GM19240 (cell line): ENCODE data around the gene SYN1.

Experiments used
- DNase-seq: peaks from one replicate; pipeline ENCODE4 v3.0.0; 2011; ENCODE audit warnings: low spot score; ENCODE audit not compliant: insufficient read length

Gene SYN1

GRCh38 chrX:47597222-47597621, 22.4 kb downstream of the SYN1 start:
- no peak for DNase-seq

DNA sequence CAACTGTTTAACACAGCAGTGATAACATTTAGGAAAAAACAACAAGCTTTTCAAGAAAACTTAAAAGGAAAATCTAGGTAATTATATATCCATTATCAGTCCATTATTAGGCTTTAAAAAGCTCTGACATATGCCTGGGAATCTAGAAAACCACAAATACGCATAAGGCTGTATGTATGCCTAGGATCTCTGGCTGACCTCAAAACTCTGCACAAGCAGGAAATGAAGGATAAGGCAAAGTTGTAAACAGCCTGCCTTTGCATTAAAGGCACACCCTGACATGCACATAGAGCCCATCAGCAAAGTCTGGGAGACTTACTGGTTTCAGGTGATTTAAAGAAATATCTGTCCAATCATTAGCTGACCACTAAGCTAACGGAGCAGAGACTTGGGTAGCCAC, 23.4 kb downstream of the SYN1 start:
- no peak for DNase-seq

DNA sequence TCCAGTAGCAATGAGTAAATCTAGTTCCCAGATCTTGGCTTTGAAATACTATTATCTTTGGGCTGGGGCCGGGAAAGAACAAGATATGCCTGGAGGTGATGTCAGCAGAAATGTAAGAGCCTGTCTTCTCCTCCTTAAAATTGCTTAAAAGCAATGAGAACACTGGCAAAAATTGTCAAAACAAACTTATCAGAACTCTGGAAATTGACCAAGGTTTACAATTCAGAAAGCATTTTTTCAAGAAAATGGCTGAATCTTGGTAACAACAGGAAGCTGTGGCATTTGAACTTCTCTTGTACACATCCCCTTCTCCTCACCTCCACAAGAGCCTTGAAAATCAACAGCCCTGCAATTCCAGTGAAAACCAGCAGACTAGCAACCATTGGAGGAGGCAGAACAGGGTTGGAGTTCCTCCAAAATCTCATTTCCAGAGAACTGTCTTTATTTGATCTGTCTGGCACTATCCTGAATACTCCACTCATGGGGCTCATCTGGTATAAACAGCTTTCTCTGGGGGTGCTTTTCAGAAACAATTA, 23.9 kb downstream of the SYN1 start:
- DNase-seq, result no peak

DNA sequence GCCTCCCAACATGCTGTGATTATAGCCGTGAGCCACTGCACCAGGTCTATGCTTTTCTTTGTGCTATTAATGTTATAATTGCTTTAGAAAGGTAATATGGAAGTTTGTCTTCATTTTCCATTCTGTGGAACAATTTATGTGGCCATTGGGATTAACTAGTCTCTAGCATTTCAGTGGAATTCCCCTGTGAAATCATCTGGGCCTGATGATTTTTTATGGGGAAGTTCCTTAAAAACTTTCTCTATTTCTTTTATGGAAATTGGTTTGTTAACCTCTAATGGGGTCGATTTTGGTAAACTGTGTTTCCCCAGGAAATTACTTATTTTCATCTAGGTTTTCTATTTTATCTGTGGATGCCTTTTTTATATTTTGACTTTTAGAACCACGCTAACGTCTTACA, 26.1 kb downstream of the SYN1 start:
- no peak for DNase-seq

DNA sequence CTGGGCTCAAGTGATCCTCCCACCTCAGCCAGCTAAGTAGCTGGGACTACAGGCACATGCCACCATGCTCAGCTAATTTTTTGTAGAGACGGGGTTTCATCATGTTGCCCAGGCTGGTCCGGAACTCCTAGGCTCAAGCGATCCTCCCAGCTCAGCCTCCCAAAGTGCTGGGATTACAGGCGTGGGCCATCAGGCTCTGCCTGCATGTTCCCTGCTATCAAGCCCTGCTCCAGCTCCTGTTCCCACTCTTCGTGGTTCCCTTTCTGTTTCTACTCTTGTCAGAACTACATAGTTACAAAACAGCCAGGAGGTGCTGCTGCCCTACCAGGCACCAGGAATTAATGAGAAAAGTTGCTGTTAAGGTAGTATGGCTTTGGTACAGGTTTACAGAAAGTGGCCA, 28.7 kb downstream of the SYN1 start:
- DNase-seq, result no peak

DNA sequence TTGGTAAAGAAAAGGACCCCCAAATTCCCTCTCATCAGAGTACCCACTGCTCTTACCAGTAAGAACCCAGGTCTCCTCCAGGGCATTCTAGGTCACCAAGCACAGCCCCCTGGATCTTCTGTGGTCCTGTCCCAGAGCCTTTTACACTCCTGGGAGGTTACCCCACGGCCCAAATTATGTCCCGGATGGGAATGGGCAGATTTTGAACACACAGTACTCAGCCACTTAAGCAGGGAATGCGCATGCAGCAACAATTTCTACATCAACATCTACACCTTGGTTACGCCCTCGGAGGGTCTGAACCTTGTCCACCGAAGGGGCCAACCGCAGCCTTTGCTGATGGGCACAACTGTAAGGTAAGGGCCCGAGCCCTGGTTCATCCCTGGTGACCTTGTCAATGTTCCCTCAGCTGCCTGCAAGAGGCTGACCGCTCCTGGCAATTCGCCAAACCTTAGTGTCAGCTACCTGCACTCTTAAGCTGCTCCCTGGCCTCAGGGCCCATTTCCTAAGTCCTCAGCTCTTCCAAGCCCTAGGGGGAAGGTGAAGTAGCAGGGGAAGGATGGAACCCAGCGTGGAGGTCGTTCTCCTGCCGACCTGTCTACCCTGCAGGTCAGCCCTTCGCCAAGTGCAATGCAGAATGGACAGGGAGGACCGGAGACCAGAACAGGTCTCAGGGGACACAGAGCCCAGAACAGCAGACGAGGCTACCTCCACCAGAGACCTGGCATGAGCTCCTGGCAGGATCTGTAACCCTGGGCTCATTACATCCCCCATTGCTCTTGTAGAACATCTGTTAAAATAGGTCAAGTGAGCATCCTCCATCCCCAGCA, 31.5 kb downstream of the SYN1 start:
- no peak for DNase-seq

DNA sequence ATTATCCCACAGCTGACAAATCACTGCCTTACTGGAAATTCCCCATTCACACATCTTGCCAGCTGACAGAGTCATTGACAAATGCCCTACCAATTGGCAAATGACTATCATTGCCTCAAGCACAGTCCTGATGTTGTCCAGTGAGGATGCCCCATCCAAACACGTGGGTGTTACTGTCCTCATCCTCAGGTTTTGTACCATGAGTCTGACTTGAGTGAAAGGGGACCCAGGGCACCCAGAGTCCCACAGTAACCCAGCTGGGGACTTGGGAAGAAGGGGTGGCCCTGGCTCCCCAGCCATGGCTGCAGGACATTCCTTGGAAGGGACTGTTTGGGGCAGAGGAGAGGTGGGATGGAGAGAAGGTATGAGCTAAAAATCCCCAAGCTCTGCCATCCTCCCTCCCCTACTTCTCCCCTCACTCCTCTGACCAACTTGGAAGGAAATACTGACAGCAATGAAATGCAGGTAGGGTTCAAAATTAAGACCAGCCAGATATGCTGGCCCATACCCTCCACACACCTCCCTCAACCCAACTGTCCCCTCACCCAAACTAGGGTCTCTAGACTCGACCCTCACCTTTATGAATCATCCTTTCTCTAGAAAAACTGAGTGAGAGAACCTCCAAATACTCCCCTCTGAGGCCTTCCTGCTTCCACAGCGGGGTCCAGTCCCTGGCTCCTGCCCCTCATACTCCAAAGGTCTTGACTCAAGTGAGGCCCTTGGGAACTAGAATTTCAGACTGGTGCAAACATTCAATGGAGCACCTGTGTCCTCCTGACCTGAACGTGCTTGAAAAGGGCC, 32.4 kb downstream of the SYN1 start:
- no peak for DNase-seq

DNA sequence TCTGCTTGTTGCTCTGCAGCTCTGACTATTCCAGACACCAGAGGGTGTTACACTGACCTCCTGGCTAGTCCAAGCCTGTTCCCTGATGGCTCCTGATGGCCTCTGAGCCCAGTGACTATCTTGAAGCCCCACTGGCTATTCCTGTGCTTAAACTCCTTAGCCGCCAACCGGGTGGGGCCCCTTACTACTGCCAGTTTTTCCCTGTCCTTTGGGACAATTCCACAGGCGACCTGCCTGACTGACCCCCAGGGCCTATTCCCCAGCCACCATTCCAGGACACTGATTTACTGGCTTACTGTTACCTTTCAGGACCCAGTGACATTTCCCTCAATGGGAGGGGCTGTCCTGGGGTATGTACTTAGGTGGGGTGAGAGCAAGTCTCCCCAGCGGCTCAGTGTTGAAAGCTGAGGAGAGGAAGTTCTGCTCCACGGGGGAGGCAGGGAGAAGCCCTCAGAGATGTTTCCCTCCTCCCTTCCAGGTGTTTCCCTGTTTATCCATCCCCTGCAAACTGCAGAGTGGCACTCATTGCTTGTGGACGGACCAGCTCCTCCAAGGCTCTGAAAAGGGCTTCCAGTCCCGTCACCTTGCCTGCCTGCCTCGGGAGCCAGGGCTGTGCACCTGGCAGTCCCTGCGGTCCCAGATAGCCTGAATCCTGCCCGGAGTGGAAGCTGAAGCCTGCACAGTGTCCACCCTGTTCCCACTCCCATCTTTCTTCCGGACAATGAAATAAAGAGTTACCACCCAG, 33.4 kb downstream of the SYN1 start:
- no peak for DNase-seq

- DNase-seq, result no peak
Measured at GRCh38 chrX:47585273-47585672, 34.4 kb downstream of the SYN1 start.

DNA sequence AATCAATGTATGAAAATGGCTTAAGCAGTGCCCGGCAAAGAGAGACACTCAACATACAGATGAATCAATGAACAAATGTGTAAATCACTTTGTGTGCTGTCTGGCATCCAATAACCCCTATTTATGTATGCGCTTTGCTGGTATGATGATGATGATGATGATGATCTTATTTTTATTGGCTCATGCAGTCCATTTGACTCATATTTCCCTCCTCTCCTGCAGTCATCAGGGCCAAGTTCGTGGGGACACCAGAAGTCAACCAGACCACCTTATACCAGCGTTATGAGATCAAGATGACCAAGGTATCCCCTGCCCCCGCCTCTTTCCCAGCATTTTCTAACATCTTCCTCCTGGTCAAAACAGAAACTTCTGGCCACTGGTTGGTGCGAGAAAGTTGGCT, 34.9 kb downstream of the SYN1 start:
- no peak for DNase-seq

- DNase-seq, result no peak
Measured at GRCh38 chrX:47583240-47583861, 36.3 kb downstream of the SYN1 start.

DNA sequence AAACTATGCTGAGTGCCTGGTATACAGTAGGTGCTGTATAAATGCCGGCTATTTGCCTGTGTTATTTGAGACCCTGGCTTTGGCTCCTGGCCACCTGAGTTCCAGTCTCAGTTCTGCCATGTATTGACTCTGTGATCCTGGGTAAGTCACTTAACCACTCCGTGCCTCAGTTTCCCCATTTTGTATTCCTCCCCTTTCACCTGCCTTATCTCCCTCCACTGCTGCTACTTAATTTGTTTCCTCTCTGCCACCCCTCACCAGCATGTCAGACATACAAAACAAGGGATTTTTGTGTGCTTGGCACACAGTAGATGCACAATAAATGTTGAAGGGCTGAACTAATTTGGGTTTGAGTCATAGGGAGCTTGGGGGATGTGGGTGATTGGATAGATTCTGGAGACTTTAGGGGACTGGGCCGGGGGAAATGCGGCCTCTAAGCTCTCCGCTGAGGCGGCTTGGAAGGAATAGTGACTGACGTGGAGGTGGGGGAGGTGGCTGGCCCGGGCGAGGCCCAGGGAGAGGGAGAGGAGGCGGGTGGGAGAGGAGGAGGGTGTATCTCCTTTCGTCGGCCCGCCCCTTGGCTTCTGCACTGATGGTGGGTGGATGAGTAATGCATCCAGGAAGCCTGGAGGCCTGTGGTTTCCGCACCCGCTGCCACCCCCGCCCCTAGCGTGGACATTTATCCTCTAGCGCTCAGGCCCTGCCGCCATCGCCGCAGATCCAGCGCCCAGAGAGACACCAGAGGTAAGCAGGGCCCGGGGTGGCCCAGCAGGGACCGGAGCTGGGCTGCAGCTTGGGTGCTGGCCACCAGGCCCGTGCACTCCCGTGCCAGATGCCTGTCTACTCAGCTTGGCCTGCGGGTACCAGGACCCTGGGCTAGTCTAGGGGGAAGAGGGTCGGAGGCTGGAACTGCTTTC, 37.7 kb downstream of the SYN1 start, which contains the start of gene TIMP1:
TSS of gene TIMP1 (plus strand) at position 706 of the 917 bp plus-strand sequence. CDS start 980 bp downstream, outside the sequence.
- peak; percentile 61 for DNase-seq

- no peak for DNase-seq
Measured at GRCh38 chrX:47579537-47579936, 40.1 kb downstream of the SYN1 start.

- no peak for DNase-seq
Measured at GRCh38 chrX:47578692-47579091, 41.0 kb downstream of the SYN1 start.

- no peak for DNase-seq
Measured at GRCh38 chrX:47577901-47578300, 41.8 kb downstream of the SYN1 start.

DNA sequence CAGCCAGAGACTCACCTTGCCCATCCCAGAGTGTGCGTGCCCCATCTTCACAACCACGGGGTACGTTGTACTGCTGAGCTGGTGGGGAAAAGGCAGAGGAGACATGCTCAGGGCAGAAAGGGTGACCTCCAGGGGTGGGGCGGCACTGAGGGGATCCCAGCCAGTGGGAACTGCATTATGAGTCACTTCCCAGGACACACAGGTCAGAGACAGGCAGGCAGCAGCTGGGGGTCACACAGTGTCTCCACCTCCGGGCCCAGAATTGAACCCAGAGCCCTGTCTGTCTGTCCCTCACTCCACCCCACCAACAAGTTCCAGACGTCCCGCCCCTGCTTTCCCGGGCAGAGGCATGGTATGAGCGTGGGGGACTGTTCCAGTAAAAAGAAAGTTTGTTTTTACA, 42.2 kb downstream of the SYN1 start:
- no peak for DNase-seq

- DNase-seq, result no peak
Measured at GRCh38 chrX:47576021-47576898, 43.4 kb downstream of the SYN1 start.

DNA sequence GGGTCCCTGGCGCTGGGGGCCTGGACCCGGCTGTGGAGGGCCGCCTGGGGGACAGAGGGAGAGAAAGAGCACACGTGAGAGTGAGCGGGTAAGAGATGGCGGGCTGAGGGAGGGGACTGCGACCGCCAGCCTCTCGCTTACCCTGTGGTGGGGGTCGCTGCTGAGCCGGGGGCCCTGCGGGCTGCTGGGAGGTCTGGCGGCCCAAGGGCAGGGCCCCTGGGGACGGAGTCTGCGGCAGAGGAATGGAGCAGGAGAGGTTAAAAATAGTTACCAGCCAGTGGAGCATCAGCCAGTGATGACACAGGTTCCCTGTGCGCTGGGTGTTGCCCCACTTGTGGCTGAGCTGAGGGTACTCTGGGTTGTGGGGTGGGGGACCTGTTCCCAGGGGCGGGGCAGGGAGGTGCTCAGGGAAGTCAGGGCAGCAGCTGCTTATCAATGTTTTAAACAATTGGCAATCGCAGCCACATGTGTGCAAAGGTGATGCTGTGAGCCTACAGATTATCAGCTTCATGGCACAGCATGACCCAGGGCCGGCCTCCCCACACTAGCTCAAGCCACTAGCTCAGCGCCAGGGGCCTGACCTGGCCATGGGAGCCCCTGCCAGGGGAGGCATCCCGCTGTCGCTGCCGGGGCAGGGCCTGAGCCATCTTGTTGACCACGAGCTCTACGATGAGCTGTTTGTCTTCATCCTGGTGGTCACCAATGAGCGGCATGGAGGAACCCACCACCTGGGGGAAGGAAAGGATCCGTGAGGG, 44.9 kb downstream of the SYN1 start:
- no peak for DNase-seq
